ENCODE data around the gene FXYD2. TPM values are rescaled to one million over a fixed set of nuclear protein-coding genes. Genes with fewer than 3 reads are reported as not detected.

Gene FXYD2
- polyA plus RNA-seq, 3 donors: 504 to 530 (median 517) TPM

GRCh38 chr11:117809236-117810055 is 15.1 kb downstream of the FXYD2 start:
- DNase-seq: no peak

DNA sequence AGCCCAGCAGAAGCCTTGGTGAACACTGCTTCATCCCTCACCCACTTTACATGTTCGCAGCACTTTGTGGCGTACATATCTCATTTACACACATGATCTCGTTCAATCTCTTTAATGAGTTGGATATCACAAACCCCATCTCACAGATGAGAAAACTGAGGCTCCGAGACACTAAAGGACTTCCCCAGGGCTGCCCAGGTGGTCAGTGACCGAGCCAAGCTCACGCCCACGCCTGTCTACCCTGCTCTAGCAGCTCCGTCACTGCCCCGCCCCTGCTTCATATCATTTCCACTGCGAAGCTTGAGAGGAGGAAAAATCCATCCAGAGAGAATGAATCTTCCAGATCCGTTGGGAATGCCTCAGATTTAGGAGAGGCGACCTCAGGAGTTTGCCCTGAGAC is 15.8 kb downstream of the FXYD2 start:
- no peak for DNase-seq

GRCh38 chr11:117807482-117808327 is 16.8 kb downstream of the FXYD2 start:
- no peak for DNase-seq

DNA sequence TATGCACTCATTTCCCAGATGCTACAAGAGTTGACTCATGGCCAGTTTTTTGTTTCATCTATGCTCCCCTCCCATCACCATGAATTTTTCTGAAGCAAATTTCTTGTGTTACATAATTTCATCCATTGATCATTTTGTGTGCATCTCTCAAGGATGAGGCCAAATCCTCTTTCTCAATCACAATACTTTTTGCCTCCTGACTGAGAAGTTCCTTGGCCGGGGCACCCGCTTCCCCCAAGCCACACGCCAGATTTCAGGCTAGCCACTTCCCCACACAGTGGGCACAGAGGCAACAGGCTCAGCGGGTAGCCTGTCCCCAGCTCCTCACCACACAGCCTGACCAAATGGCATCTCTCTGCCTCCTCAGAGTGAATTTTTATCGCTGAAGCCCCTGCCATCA is 17.7 kb downstream of the FXYD2 start:
- no peak for DNase-seq

- DNase-seq: no peak
Measured at GRCh38 chr11:117805045-117805444, 19.5 kb downstream of the FXYD2 start.

GRCh38 chr11:117803896-117804295 is 20.6 kb downstream of the FXYD2 start:
- DNase-seq: no peak

GRCh38 chr11:117799634-117800033 is 24.9 kb downstream of the FXYD2 start:
- DNase-seq: no peak

- DNase-seq: no peak
Measured at GRCh38 chr11:117796872-117797529, 27.5 kb downstream of the FXYD2 start, which contains the start of gene DSCAML1. DSCAML1 (minus strand) TSS chr11:117797216; CDS start chr11:117797079, 137 bp downstream.

GRCh38 chr11:117796456-117796871 is 28.1 kb downstream of the FXYD2 start:
- DNase-seq: no peak

- DNase-seq: no peak
Measured at GRCh38 chr11:117795638-117796455, 28.7 kb downstream of the FXYD2 start.

- no peak for DNase-seq
Measured at GRCh38 chr11:117794772-117795629, 29.5 kb downstream of the FXYD2 start.

DNA sequence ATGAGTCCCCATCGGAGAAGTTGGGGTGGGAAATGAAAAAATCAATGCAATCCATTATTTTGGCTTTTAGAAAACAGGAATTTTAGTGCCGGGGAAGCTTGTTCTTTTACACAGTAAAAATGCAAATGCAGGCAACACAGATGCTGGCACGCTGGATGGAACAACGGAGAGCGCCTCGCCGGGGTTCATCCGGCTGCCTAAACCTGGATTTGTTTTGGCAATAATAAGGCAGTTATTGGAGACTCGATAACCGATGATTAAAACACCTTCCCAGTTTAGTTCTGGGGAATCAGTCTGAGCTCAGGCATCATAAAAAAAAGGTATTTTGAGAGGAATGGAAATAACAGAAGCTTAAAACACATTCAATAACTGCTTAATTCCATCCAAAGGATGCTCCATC is 30.4 kb downstream of the FXYD2 start:
- no peak for DNase-seq

DNA sequence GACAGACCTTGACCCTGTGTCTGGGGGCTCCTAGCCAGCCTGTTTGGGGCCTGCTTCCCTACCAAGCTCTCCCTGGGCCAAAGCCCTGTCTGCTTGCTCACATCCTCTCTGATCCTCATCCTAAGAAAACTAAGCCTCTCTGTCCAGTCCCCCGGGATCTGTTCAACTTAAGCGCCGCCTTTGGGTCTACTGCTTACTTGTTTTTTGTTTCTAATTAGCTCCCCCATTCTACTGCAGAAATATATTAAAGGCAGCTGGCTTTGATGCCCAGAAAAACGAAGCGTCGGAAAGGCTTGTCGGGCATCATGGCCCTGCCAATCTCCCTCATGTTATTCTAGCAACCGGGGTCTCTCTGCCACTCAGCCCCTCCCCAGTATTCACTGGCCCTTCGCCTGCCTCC is 31.0 kb downstream of the FXYD2 start:
- DNase-seq: no peak

GRCh38 chr11:117792992-117793391 is 31.6 kb downstream of the FXYD2 start:
- DNase-seq: no peak

DNA sequence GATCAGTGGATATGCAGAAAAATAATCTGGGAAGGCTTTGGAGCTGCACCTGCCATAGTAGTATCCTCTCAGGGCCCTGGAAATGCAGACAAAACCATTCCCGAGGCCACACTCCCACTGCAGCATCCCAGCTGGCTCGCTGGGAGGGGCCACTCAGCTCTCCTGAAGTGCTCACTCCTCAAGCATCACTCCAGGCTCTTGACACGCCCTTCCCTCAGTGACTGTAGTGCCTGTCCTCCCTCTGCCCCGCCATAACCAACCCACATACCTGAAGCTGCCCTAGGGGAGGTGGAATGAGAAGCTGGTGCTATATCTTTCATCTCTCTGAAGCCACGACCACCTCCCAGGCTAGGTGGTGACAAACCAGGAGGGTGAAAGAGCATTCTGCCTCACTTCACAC is 32.3 kb downstream of the FXYD2 start:
- DNase-seq: no peak

- DNase-seq: no peak
Measured at GRCh38 chr11:117790279-117790678, 34.3 kb downstream of the FXYD2 start.

- DNase-seq: no peak
Measured at GRCh38 chr11:117789241-117789640, 35.3 kb downstream of the FXYD2 start.

- DNase-seq: no peak
Measured at GRCh38 chr11:117786135-117786870, 38.2 kb downstream of the FXYD2 start.

DNA sequence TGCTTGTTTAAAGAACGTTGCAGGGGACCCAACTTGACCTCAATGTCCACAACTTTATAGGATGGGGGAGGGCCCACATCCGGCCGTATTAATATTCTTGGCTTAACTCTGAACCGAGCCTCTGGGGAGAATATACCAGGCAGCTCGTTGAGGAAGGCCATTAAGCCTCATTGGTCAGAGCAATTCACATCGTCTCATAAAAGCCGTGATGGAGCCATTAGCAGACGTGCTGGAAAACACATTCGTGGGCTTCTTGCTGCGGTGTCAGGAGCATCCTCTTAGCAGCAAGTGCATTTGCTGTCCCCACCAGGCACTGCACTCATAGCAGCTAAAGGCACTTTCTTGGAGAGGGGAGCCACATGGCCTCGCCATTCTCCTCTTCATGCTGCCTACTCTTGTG is 42.4 kb downstream of the FXYD2 start:
- DNase-seq: no peak

DNA sequence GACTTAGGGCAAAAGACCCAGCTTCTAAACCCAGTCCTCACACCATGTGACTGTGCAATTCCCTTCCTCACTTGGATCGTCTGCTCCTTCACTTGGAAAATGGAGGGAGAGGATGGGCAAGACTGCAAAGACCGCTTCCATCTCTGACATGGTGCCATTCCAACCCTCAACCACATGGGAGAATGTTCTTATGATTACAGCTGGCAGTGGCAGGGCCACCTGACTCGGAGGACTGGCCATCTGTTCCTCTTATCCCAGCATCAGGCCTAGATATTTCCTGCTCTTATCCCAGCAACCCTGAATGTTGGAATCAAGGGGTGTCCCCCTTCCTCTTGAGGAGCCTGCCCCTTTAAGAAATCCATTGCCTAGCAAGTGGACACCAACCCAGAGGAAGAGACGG is 42.9 kb downstream of the FXYD2 start:
- no peak for DNase-seq

Measured in renal pelvis (tissue), 4 donors.